Muscle of leg (tissue), 11 donors: Measurements from ENCODE around the gene APBA2. TPM values are rescaled to one million over a fixed set of nuclear protein-coding genes. Genes with fewer than 3 reads are reported as not detected.
A peak's percentile ranks its signal among the peaks of the same experiment; 100 is the strongest.

Source experiments
- DNase-seq: peaks from one replicate; pipeline ENCODE4 v3.0.0; 2013
- H3K27ac ChIP-seq: one replicate; pipeline ENCODE4 v1.5.1; 2013; ENCODE audit warnings: mild to moderate bottlenecking, low read length, control low read depth
- H3K27me3 ChIP-seq: one replicate; pipeline ENCODE4 v1.6.1; 2013; ENCODE audit warnings: low read length; ENCODE audit not compliant: control insufficient read depth, insufficient read depth
- H3K36me3 ChIP-seq: one replicate; pipeline ENCODE4 v1.6.1; 2013; ENCODE audit warnings: low read length; ENCODE audit not compliant: control insufficient read depth, insufficient read depth
- H3K4me1 ChIP-seq: one replicate; pipeline ENCODE4 v1.6.1; 2013; ENCODE audit warnings: low read length; ENCODE audit not compliant: control insufficient read depth, insufficient read depth
- H3K4me3 ChIP-seq: one replicate; pipeline ENCODE4 v1.5.1; 2013; ENCODE audit warnings: low read length, control low read depth
- H3K9me3 ChIP-seq: replicated peaks from 2 replicates; pipeline ENCODE4 v1.6.1; 2013; ENCODE audit warnings: low read depth, low read length; ENCODE audit not compliant: control insufficient read depth
- WGBS: methylation state at CpG from one replicate; pipeline ENCODE4 v1.1.5; 2013; ENCODE audit warnings: missing lambda C conversion rate; ENCODE audit not compliant: insufficient coverage; 5-methylcytosine and 5-hydroxymethylcytosine counted together
- polyA plus RNA-seq, 8 donors: library from polyadenylated mRNA; unstranded; fragments of 120-200 nt; gene quantifications; one replicate each; pipeline versions ENCODE4 v1.2.1 to v1.2.3, GENCODE V29; 2013; ENCODE audit warnings: inconsistent platforms in 1 of 8, low replicate concordance in 1 of 8; ENCODE audit not compliant: insufficient read length in 8 of 8, insufficient read depth in 1 of 8
- total RNA-seq: library from RNA; stranded (reverse); fragments of 120-200 nt; gene quantifications from one replicate; pipeline ENCODE4 v1.2.4, GENCODE V29; 2013

APBA2 gene
- total and polyA plus RNA-seq, 9 donors: 4.0 to 9.7 (median 5.7) TPM

DNA sequence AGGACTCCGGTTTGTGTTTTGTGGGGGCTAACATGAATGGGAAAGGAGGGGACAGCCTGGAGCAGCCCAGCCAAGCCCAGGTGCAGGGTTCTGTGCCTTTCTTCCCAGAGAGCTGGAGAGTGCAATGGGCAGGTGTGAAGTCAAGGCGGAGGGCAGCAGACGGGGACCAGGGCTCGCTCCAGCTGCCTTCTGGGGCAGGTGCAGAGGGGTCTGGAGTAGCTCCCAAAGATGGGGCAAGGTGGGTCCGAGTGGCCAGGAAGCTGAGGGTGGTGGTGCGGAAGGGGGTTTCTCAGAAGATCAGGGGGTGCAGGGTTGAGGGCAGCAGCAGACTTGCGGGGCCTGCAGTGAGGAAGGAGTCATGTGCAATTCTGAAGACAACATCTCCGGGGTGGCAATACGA, 225.0 kb downstream of the APBA2 start:
- 92% methylated on average over 9 of the region's 9 CpGs for WGBS
- H3K27me3 ChIP-seq: peaks cover under 1% of the 10 kb centered on the region
- no peak overlapping the region for H3K27ac ChIP-seq
- H3K9me3 ChIP-seq: no peaks in the 10 kb centered on the region
- H3K4me1 ChIP-seq: peaks cover 11% of the 10 kb centered on the region
- H3K4me3 ChIP-seq: no peak overlapping the region
- H3K36me3 ChIP-seq: no peaks in the 10 kb centered on the region
- DNase-seq: no peak

DNA sequence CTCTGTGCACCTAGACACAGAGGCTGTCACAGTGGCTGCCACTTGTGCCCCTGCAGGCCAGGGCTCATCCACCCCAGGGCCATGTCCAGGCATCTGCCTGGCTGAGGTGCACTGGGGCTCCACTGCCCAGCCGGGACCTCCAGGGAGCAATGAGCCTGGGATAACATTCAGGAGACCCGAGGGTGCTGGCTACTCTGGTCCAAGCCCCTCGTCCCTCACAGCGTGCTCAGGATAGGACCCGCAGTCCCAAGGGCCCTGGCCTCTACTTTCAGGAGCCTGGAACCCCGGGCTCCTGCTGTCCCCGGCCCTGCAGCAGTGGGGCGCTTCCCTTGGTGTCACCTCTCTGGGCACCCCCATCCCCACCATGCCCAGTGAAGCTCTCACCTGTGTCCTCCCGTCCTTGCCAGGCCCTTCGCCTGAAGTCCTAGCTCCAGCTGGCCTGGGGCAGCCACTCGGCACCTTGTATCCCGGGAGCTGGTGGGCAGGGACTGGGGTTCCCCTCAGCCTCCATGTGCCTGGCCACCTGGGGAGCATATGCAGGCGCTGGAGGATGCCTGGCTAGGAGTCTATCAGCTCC, 226.0 kb downstream of the APBA2 start:
- no peak overlapping the region for H3K27ac ChIP-seq
- H3K4me3 ChIP-seq: no peak overlapping the region
- DNase-seq: no peak
- WGBS: 83% methylated on average over 13 of the region's 13 CpGs
- H3K36me3 ChIP-seq: no peaks in the 10 kb centered on the region
- no peaks in the 10 kb centered on the region for H3K9me3 ChIP-seq
- peaks cover 13% of the 10 kb centered on the region for H3K4me1 ChIP-seq
- peaks cover 4% of the 10 kb centered on the region for H3K27me3 ChIP-seq

DNA sequence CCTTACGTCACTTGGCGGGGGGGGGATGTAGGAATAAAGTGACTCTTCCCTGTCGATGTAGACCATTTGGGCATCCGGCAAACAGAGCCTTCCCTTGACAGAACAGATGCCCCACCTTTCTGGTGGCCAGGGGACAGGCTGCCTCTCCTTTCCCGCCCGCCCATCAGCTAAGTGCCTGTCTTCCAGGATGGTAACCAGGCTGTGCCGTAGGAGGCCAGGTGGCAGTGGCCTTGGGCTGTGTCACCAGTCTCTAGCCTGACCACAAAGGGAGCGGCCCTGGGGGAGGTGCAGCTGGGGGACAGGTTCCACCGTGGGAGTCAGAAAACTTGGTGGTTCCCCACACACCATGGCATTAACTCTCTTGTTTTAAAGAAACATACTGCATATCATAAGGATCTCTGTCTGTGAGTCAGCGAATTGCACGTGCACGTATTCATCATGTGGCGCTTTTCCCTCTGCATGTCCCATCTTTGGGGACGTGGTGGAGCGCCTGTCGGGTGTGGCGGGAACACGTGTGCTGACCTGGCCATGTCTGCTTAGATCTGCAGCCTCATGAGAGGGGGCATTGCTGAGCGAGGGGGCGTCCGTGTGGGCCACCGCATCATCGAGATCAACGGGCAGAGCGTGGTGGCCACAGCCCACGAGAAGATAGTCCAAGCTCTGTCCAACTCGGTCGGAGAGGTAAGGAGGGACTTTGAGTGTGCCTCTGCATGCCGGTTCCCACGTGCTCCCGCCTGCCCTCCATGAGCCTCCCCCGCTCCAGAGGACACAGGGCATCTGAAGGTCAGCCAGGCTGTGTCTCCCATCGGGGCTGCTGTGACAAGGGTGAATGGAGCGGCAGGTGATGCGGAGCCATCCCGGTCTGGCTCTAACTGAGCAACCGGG, 227.8 kb downstream of the APBA2 start:
- peaks cover 4% of the 10 kb centered on the region for H3K27me3 ChIP-seq
- no peaks in the 10 kb centered on the region for H3K36me3 ChIP-seq
- no peak for DNase-seq
- no peaks in the 10 kb centered on the region for H3K9me3 ChIP-seq
- 84% methylated on average over 30 of the region's 37 CpGs for WGBS
- H3K4me3 ChIP-seq: no peak overlapping the region
- no peak overlapping the region for H3K27ac ChIP-seq
- peaks cover 13% of the 10 kb centered on the region for H3K4me1 ChIP-seq

DNA sequence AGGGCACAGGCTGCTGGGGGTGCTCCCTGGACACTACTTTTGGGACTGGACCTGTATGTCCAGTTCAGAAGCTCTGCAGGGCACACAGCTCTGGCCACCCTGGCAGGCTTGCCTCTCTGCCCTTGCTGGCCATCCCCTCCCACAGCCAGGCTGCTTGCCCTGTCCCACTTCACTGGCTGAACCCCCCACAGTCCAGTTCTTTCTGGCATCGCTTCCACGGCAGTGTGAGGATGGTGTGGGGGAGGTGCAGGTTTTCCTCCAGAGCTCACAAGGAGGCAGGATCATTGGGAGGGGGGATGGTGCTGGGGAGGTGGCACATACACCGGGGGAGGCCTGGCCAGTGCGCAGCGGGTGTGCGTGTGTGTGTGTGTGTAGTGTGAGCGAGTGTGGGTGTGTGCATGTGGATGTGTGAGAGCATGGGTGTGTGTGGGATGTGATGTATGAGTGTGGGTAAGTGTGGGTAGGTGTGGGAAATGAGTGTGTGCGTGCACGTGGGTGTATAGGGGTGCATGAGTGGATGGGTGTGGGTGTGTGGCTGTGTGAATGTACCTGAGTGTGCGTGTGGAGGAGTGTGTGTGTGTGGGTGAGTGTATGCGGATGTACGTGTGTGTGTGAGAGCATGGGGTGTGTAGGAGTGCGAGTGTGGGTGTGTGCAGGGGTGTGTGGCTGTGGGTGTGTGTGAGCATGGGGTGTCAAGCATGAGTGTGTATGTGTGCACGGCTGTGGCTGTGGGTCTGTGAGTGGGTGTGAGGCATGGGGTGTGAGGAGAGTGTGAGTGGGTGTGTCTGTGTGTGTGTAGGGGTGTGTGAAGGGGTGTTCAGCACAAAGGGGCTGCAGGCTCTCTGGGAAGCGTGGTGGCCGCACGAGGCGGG, 228.7 kb downstream of the APBA2 start:
- no peak overlapping the region for H3K27ac ChIP-seq
- peaks cover 4% of the 10 kb centered on the region for H3K27me3 ChIP-seq
- no peaks in the 10 kb centered on the region for H3K36me3 ChIP-seq
- H3K9me3 ChIP-seq: no peaks in the 10 kb centered on the region
- whole genome bisulfite sequencing: 44% methylated on average over 18 of the region's 18 CpGs
- no peak overlapping the region for H3K4me3 ChIP-seq
- no peak for DNase-seq
- H3K4me1 ChIP-seq: peaks cover 13% of the 10 kb centered on the region

DNA sequence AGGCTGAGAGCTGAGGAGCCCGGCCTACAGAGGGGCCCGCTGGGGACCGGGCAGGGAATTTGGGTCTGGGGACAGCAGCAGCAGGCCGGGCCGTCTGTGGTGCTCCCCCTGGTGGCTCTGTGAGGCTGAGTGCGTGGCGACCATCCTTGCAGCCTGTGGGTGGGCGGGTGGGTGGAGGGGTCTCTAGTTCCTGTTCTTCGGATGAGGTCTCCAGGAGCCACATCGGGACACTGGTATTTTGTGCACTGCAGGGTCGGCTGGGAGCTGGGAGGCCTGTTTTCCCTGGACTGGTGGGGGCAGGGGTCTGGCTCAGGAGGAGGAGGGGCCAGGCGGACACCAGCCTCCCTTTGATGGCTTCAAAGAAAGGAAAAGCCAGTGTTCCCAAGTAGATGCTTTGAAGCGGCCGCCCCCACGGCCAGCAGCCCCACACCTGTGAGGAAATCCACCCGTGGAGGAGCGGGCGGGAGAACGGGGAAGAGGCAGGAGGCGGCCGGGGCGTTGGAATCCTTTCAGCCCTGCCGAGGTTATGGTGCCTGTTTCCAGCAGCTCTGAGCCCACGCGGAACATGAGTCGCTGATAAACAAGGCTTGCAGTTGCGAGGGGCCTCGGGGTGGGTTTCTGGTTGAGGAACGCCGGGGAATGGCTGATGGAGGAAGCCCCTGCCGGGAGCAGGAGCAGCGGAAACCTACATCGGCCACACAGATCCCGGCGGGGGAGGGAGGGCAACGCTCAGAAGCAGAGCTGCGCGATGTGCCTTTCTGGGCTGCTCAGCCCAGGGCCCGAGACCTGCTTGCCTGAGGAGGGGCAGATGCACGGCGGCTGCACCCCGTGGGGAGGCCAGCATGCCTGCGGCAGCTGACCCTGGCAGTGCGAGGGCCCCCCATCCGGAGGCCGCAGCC, 229.6 kb downstream of the APBA2 start:
- Histone ChIP-seq H3K9me3 (no peaks in the 10 kb centered on the region), H3K36me3 (no peaks in the 10 kb centered on the region), H3K27ac (no peak overlapping the region), H3K27me3 (peaks cover 4% of the 10 kb centered on the region), H3K4me3 (peak overlapping the region; percentile 47), H3K4me1 (peaks cover 13% of the 10 kb centered on the region)
- peak; percentile 38 for DNase-seq
- 2% methylated on average over 43 of the region's 46 CpGs for WGBS

DNA sequence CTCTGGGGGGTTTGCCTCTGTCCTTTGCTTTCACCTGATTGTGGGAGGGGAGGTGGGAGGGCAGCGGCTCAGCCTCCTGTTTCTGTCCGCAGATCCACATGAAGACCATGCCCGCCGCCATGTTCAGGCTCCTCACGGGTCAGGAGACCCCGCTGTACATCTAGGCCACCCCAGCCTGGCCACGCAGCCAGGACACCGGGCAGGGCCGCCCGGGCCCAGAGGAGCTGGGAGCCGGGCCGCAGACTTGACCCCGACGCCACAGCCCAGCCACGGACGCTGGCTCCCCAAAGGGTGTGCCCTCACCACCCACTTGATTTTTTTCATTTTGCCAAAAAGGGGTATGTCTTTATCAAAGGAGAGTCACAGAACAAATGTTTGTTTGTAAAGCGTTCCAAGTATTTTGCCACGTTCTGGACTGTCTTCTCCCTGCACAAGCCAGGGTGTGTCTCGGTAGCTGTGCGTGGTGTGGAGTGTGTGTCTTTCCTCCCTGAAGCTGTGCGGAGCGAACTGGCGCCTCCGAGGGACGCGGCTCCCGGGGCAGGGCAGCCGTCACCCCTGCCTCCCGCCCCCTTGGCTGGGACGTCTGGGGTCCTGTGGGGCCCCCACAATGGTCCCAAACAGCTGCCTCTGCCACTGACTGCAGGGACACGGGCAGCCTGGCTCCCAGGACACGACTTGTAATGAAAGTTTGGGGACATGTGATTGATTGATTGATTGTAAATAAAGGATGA, 231.4 kb downstream of the APBA2 start:
- Histone ChIP-seq H3K4me3 (no peak overlapping the region), H3K27ac (no peak overlapping the region), H3K4me1 (peaks cover 13% of the 10 kb centered on the region), H3K27me3 (peaks cover 4% of the 10 kb centered on the region), H3K9me3 (no peaks in the 10 kb centered on the region), H3K36me3 (no peaks in the 10 kb centered on the region)
- WGBS: 89% methylated on average over 24 of the region's 32 CpGs
- no peak for DNase-seq

DNA sequence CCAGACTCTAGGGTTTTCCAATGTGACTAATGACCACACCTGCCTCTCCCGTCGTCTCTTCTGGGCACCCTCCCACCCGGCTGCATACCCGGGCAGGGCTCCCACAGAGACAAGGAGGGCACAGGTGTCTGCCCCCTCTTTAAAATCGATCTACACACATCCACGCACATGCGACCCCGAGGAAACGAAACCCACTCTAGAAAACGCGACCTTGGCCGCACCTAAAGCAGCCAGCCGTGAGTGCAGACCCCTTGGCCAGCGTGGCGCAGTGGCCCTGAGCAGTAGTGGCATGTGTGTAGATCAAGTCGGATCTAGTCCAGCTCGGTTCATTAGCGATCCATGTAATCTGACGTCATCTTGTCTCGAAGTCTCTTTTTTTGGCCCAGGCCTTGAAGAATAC, 232.0 kb downstream of the APBA2 start:
- DNase-seq: no peak
- Histone ChIP-seq H3K27me3 (peaks cover 4% of the 10 kb centered on the region), H3K4me3 (no peak overlapping the region), H3K27ac (no peak overlapping the region), H3K9me3 (no peaks in the 10 kb centered on the region), H3K36me3 (no peaks in the 10 kb centered on the region), H3K4me1 (peaks cover 13% of the 10 kb centered on the region)
- WGBS: 80% methylated on average over 16 of the region's 20 CpGs

DNA sequence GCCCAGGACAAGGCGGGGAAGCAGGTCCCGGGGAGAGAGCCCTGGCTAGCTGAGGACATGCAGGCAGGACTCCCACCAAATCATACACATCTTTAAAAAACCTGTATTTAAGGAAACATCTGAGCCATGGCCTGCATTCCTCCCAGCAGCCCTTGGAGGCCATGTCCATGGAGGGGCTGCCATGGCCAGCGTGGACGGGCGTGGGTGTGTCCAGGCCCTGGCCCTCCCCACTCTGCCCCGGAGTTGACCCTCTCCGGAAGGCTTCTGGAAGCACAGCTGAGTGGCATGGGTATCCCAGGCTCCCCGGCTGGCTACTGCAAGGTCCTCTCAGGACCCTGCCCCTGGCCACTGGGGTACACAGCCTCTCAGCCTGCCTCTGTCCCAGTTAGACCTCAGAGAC, 234.1 kb downstream of the APBA2 start:
- no peaks in the 10 kb centered on the region for H3K36me3 ChIP-seq
- no peak for DNase-seq
- no peak overlapping the region for H3K4me3 ChIP-seq
- peaks cover 4% of the 10 kb centered on the region for H3K27me3 ChIP-seq
- WGBS: 71% methylated on average over 6 of the region's 8 CpGs
- no peak overlapping the region for H3K27ac ChIP-seq
- H3K4me1 ChIP-seq: peaks cover 9% of the 10 kb centered on the region
- no peaks in the 10 kb centered on the region for H3K9me3 ChIP-seq
